Mononuclear cell (primary cell): ENCODE results near the gene TEDC1. TPM values are rescaled to one million over a fixed set of nuclear protein-coding genes. Genes with fewer than 3 reads are reported as not detected.

ENCODE experiments used
- H3K27me3 ChIP-seq: 2 replicates; pipeline ENCODE4 v1.6.0; 2011; ENCODE audit warnings: low read length, control low read depth; ENCODE audit not compliant: insufficient read depth
- H3K4me1 ChIP-seq: 2 replicates; pipeline ENCODE4 v1.5.1; 2011; ENCODE audit warnings: mild to moderate bottlenecking, low read length, control low read depth; ENCODE audit not compliant: insufficient read depth
- H3K4me3 ChIP-seq: 2 replicates; pipeline ENCODE4 v1.5.1; 2011; ENCODE audit warnings: mild to moderate bottlenecking, low read length, moderate library complexity
- H3K9me3 ChIP-seq: 2 replicates; pipeline ENCODE4 v1.5.1; 2011; ENCODE audit warnings: low read depth, mild to moderate bottlenecking, control low read depth, low read length
- total RNA-seq: library from RNA; depleted of rRNA; stranded (reverse); fragments of >200 nt; gene quantifications from one replicate; pipeline ENCODE4 v1.2.3, GENCODE V29; 2012

The TEDC1 gene
- total RNA-seq, 1 donor = 19.9 TPM

GRCh38 chr14:105484069-105484996, 6.7 kb upstream of the TEDC1 start:
- peaks cover 92% of the 10 kb centered on the region for H3K4me1 ChIP-seq
- H3K9me3 ChIP-seq = no peaks in the 10 kb centered on the region
- peaks cover 12% of the 10 kb centered on the region for H3K27me3 ChIP-seq
- H3K4me3 ChIP-seq = no peak overlapping the region

DNA sequence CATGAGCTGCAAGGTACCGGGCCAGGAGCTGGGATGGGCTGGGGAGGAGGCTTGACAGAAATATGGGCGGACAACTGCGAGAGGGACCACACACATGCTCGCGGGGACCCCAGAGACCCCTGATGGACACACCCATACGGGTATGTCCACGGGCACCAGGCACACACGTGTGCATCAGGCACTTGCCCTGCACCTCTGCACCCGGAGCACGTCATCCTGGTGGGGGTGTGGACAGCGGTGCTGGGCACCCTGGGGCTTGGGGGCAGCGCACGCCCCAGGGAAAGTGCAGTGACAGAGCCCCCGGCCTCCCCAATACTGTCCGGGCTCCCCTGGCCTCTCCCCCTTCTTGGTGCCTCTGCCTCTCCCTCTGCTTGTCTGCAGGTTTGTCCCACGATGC, 6.1 kb upstream of the TEDC1 start:
- Histone ChIP-seq H3K4me3 (no peak overlapping the region), H3K9me3 (no peaks in the 10 kb centered on the region), H3K27me3 (peaks cover 6% of the 10 kb centered on the region), H3K4me1 (peaks cover 95% of the 10 kb centered on the region)

GRCh38 chr14:105485739-105486162, 5.3 kb upstream of the TEDC1 start:
- Histone ChIP-seq H3K4me1 (peaks cover 88% of the 10 kb centered on the region), H3K9me3 (no peaks in the 10 kb centered on the region), H3K27me3 (peaks cover 5% of the 10 kb centered on the region), H3K4me3 (no peak overlapping the region)

GRCh38 chr14:105486163-105486973, 4.7 kb upstream of the TEDC1 start, which contains the start of gene CRIP1:
Gene CRIP1, plus strand, starts transcription at chr14:105486886. Its CDS starts 374 bp downstream, at chr14:105487260.
- Histone ChIP-seq H3K4me3 (peak within 1 kb of the TSS; percentile 66), H3K9me3 (no peaks in the 10 kb centered on the region), H3K27me3 (peaks cover 5% of the 10 kb centered on the region), H3K4me1 (peaks cover 81% of the 10 kb centered on the region)

GRCh38 chr14:105486974-105487448, 4.0 kb upstream of the TEDC1 start:
- Histone ChIP-seq H3K9me3 (no peaks in the 10 kb centered on the region), H3K4me3 (peak overlapping the region; percentile 66), H3K4me1 (peaks cover 80% of the 10 kb centered on the region), H3K27me3 (peaks cover 5% of the 10 kb centered on the region)

DNA sequence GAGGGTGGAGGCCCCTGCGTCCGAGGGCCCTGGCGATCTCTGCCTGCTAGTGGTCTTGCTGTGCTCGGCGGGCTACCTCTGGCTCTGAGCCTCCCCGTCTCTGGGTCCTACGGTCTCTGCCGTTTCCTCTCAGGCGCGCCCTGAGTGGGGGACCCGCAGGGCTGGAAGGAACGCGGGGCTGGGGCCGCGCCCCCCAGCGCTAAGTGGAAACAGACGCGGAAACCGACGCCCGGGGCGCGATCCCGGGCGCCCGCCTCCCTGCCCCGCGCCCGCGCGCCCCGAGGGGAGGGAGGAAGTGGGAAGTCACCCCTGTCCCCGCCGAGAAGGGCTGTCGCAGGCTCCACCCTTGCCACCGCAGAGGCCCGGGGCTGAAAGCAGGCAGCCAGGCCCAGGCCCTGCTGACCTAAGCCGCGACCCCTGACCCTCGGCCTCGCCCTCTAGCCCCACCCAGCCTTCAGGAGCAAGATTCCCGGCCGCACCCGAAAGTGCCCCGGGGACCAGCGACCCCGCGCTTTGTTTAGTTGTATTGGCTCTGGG, 3.5 kb upstream of the TEDC1 start:
- Histone ChIP-seq H3K4me3 (peak overlapping the region; percentile 66), H3K9me3 (no peaks in the 10 kb centered on the region), H3K27me3 (peaks cover 5% of the 10 kb centered on the region), H3K4me1 (peaks cover 76% of the 10 kb centered on the region)

GRCh38 chr14:105487986-105488777, 2.9 kb upstream of the TEDC1 start:
- H3K27me3 ChIP-seq = peaks cover 5% of the 10 kb centered on the region
- H3K9me3 ChIP-seq = no peaks in the 10 kb centered on the region
- H3K4me1 ChIP-seq = peaks cover 69% of the 10 kb centered on the region
- H3K4me3 ChIP-seq = peak overlapping the region; percentile 66

DNA sequence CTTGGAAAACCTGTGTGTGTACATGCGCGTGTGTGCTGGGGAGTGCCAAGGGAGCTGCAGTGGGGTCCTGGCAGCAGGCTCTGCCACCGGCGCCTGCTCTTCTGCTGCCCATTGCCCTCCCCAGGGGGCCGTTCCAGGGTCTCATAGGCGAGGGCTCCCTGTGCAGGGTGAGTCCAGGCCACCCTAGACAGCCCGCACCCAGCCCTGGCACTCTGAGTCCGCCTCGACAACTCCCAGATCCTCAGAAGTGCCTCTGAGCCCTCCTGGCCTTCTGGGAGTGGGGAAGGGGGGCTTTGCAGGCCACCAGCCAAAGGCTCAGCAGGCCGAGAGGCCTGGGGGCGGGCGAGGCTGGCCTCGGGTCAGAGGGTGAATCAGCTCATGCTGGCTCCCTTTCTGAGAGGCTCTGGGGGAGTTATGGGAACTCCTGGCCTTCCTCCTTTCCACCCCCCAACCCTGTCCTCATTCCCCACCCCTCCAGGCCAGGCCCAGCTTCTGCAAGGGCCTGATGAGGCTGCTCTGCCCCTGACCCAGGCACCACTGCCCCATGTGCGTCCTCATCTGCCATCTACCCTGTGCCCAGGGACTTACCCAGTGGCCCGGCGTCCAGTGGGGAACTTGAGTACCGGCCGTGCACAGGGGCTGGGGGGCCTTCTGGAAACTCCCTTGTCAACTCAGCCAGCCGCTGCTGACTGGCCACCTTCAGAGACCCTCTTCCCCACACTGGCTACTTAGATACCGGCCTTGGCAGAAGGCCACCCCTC, 2.1 kb upstream of the TEDC1 start:
- H3K27me3 ChIP-seq = peaks cover 5% of the 10 kb centered on the region

DNA sequence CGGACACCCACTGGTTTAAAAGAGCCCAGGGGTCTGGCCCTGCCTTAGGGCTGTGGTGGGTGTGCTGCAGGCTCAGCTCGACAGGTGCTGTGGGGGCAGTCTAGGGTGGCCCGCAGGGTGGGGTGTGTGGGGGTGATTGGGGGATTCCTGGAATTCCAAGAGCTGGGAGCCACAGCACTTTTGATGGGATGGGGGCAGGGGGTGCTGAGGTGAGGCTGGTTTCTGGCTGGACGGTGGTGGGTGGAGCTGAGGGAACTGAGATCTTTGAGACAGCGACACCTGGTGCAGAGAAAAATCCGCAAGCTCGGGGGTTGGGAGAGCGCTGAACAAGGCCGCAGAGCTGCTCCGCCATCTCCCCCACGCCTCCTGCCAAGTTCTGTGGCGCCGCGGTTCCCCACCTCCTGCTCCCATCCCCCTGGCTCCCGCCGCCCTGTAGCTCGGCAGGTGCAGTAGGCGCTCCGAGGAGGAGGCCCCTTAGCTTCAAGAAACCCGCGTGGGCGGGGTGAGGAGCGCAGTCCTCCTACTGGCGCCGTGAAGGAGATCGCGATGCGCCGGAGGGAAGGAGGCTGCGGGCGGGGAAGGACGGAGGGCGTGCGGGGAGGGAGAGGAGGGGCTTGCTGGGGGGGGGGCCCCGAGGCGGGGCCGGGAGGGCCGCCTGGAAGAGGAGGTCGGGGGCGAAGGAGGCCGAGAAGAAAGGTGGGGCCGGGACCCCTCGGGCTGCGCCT, 1.3 kb upstream of the TEDC1 start:
- H3K4me3 ChIP-seq = peak overlapping the region; percentile 68
- peaks cover 54% of the 10 kb centered on the region for H3K4me1 ChIP-seq
- H3K9me3 ChIP-seq = no peaks in the 10 kb centered on the region
- H3K27me3 ChIP-seq = peaks cover 5% of the 10 kb centered on the region

More for the DNA sequence above, 2.1 kb upstream of the TEDC1 start:
- Histone ChIP-seq H3K4me1 (peaks cover 61% of the 10 kb centered on the region), H3K4me3 (peak overlapping the region; percentile 68), H3K9me3 (no peaks in the 10 kb centered on the region)

DNA sequence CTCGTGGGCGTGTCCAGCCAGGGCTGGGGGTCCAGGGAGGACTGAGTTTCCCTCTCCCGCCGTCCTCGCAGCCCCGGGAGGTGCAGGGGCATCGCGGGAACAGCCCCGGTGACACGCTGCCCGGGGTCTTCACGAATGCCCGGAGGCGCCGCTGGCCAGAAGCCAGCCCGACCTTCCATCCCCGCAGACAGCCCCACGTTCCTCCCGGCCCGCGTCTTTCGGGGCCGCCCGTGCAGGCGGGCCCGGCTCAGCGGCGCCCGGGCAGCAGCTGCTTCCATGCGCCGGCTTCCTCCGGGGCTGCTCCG, 827 bp upstream of the TEDC1 start:
- Histone ChIP-seq H3K27me3 (peaks cover 5% of the 10 kb centered on the region), H3K4me1 (peaks cover 49% of the 10 kb centered on the region), H3K9me3 (no peaks in the 10 kb centered on the region), H3K4me3 (peak overlapping the region; percentile 68)

- no peaks in the 10 kb centered on the region for H3K9me3 ChIP-seq
- peak overlapping the region; percentile 68 for H3K4me3 ChIP-seq
- no peaks in the 10 kb centered on the region for H3K27me3 ChIP-seq
- peaks cover 36% of the 10 kb centered on the region for H3K4me1 ChIP-seq
Measured at GRCh38 chr14:105491366-105491973, 424 bp downstream of the TEDC1 start.

DNA sequence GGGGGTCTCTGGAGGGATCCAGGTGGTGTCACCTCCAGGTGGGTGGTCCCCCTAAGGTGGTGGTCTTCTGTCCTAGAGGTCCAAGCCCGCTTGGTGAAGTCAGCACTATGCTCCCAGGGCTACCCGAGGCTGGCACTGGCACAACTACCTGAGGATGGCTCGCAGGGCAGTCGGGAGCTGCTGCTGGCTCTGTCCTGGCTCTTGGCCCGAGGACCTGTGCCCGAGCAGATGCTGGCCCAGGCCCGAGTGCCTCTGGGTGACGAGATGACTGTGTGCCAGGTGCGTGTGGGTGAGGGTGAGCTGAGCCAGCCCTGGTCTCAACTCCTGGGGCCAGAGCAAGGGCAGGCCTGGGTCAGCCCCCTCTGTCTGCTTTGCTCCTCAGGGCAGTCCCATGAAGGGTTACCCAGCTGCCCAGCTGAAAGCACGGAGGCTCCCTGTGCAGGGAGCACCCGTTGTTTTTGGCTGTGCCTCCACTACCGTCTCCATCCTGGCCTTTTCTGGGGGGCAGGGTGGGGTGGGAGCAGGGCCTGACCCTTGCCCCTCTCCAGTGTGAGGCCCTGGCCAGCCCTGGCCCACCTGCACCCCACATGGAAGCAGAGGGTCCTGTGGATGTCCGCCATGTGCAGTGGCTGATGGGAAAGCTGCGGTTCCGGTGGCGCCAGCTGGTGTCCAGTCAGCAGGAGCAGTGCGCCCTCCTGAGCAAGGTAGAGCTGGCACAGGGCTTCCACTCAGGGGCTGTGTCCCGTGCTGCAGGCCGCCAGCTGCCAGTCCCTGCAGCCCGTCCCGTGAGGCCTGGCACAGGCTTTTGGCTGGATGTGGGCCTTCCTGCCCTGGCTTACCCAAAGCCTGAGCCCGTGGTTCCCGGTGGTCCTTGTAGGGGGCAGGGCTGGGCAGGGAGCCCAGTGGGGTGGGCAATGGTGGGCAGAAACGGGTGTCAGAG, 1.3 kb downstream of the TEDC1 start:
- no peaks in the 10 kb centered on the region for H3K9me3 ChIP-seq
- no peaks in the 10 kb centered on the region for H3K27me3 ChIP-seq
- peaks cover 29% of the 10 kb centered on the region for H3K4me1 ChIP-seq
- H3K4me3 ChIP-seq = no peak overlapping the region
